ENCODE results near the gene MYL3.
"Not testable (repeated sequence)": the region's sequence is repeated elsewhere in the genome, so short reads cannot be mapped to it uniquely, and the experiment has no call there.

MYL3 gene

DNA sequence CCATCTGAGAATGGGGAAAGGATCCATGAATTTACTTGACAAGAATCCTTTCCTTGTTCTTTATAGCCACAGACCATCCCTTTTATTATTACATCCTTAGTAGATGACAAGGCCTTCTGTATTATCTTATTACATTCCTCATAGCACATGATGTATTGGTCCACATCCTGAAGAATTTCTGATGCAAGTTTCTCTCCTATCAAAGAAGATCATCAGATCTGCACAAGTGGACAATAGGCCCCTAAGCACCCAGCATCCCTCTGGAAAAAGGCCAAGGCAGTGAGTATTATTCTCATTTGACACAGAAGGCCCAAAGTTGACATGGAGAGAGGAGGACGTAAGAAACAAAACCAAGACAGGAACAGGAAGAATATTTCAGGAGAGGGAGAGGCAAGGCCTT is 31.4 kb downstream of the MYL3 start:
- Histone ChIP-seq H3K4me1 (ENCODE audit: insufficient read depth, low read length) (no peaks in the 10 kb centered on the region), H3K36me3 (ENCODE audit: insufficient read depth, low read length) (no peaks in the 10 kb centered on the region), H3K9me3 (ENCODE audit: control insufficient read depth, insufficient read depth, low read length) (no peaks in the 10 kb centered on the region), H3K9ac (ENCODE audit: low read depth, low read length) (no peak overlapping the region)

DNA sequence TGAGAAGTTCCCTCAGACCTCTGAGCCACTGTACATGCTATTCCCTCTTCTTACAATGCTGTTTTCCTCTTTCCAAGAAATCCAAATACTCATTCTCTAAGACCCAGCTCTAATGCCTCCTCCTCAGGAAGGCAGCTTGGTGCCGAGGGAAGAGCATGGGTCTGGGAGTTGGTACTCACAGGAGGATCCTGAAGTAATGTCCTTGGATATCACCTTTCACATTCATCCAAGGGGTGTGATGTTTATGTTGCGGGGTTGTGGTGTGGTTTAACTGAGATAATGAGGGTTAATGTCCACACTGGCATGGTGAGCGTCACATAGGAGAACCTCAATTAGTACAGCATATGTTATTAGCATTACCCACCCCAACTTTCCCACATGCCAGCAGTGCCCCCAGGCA is 31.9 kb downstream of the MYL3 start:
- no peaks in the 10 kb centered on the region for H3K9me3 ChIP-seq (ENCODE audit: control insufficient read depth, insufficient read depth, low read length)
- no peaks in the 10 kb centered on the region for H3K4me1 ChIP-seq (ENCODE audit: insufficient read depth, low read length)

DNA sequence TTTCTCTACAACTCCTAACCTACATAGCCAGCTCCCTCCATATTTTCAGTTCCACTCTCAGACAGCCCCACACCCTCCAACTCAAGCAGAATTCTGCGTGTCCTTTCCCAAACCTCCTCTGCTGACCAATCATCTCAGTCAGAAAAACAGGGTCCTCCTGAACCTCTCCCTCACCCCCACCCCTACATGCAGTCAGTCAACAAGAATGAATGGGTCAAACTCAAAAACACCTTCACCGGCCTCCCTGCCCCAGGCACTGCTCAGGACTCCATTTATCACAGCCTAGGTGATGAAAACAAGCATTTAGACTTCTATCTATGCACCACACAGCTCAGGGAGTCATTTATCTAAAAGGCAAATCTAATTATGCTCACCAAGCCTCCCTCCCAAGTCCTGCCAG is 32.4 kb downstream of the MYL3 start:
- H3K9me3 ChIP-seq (ENCODE audit: control insufficient read depth, insufficient read depth, low read length) = no peaks in the 10 kb centered on the region
- H3K4me1 ChIP-seq (ENCODE audit: insufficient read depth, low read length) = no peaks in the 10 kb centered on the region
- H3K36me3 ChIP-seq (ENCODE audit: insufficient read depth, low read length) = no peaks in the 10 kb centered on the region
- H3K9ac ChIP-seq (ENCODE audit: low read depth, low read length) = no peak overlapping the region

More for the DNA sequence above, 31.9 kb downstream of the MYL3 start:
- no peaks in the 10 kb centered on the region for H3K36me3 ChIP-seq (ENCODE audit: insufficient read depth, low read length)
- H3K9ac ChIP-seq (ENCODE audit: low read depth, low read length) = no peak overlapping the region

DNA sequence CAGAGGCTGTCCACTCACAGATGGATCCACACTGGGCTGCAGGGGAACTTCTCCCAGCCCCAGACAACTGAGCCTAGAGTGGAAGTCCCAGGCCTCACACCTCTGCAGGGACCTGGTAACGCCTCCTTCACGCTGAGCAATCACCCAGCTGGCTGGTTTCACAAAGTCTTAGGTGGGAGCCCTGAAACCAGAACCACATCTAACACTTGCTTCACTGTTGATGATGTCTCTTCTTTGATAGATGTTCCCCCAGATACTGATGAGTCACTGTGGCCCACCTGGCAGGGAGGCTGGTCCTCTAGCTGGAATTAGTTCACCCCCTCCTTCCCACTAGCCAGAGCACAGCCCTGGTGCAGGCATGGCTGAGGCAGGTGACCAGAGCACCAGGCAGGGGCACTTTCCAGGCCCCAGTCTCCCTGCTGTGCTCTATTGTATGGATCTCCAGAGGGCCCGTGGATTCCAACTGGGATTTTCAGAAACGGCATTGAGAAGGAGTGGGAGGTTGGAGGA is 33.5 kb downstream of the MYL3 start:
- H3K9ac ChIP-seq (ENCODE audit: low read depth, low read length) = no peak overlapping the region
- H3K4me1 ChIP-seq (ENCODE audit: insufficient read depth, low read length) = no peaks in the 10 kb centered on the region
- H3K9me3 ChIP-seq (ENCODE audit: control insufficient read depth, insufficient read depth, low read length) = no peaks in the 10 kb centered on the region
- no peaks in the 10 kb centered on the region for H3K36me3 ChIP-seq (ENCODE audit: insufficient read depth, low read length)

DNA sequence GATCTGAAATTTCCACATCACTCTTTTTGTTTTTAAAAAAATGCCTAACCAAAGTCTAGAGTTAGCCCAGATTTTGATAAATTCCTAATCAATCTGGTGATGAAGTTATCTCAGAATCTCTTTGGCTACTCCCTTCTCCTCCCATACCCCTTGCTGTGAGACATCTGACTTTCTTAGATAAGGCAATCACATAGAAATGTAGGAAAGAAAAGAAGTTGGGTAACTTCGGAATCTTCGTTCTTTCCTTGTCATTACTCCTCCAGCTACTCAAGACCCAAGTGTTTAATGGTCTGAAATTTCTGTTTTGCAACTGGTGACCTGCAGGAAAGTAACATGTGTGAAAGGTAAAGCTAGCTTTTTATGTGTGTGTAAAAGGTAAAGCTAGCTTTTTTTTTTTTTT is 37.8 kb downstream of the MYL3 start:
- Histone ChIP-seq H3K36me3 (ENCODE audit: insufficient read depth, low read length) (no peaks in the 10 kb centered on the region), H3K9ac (ENCODE audit: low read depth, low read length) (no peak overlapping the region), H3K9me3 (ENCODE audit: control insufficient read depth, insufficient read depth, low read length) (peaks cover 7% of the 10 kb centered on the region), H3K4me1 (ENCODE audit: insufficient read depth, low read length) (no peaks in the 10 kb centered on the region)

GRCh38 chr3:46824211-46824970 is 38.9 kb downstream of the MYL3 start:
- H3K9me3 ChIP-seq (ENCODE audit: control insufficient read depth, insufficient read depth, low read length) = peaks cover 7% of the 10 kb centered on the region
- H3K4me1 ChIP-seq (ENCODE audit: insufficient read depth, low read length) = no peaks in the 10 kb centered on the region
- no peaks in the 10 kb centered on the region for H3K36me3 ChIP-seq (ENCODE audit: insufficient read depth, low read length)
- H3K9ac ChIP-seq (ENCODE audit: low read depth, low read length) = no peak overlapping the region

DNA sequence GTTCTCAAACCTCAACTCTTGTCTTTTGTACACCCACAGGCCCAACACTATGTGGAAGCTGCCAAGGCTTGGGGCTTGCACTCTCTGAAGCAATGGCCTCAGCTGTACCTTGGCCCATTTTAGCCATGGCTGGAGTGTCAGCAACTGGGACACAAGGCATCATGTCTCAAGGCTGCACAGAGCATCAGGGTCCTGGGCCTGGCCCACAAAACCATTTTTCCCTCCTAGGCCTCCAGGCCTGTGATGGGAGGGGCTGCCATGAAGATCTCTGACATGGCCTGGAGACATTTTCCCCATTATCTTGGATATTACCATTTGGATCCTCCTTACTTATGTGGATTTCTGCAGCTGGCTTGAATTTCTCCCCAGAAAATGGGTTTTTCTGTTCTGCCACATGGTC is 39.9 kb downstream of the MYL3 start:
- not testable (repeated sequence) for H3K36me3 ChIP-seq (ENCODE audit: insufficient read depth, low read length); H3K9ac ChIP-seq (ENCODE audit: low read depth, low read length); H3K9me3 ChIP-seq (ENCODE audit: control insufficient read depth, insufficient read depth, low read length); H3K4me1 ChIP-seq (ENCODE audit: insufficient read depth, low read length)

DNA sequence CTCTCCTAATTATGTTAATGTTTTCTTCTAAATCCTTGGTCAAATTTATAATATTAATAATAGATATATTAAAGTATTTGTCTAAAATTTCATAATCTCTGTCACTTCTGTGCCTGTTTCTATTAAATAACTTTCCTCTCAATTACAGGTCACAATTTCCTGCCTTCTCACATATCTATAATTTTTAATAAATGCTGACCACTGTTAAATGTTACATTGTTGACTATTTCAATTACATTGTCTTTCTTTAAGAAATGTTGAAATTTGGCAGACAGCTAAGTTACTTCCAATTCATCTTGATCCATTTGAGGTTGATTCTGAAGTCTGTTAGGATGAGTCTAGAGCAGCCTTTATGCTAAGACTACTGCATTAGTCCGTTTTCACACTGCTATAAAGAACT is 41.7 kb downstream of the MYL3 start:
- Histone ChIP-seq H3K9me3 (ENCODE audit: control insufficient read depth, insufficient read depth, low read length) (peaks cover 7% of the 10 kb centered on the region), H3K4me1 (ENCODE audit: insufficient read depth, low read length) (no peaks in the 10 kb centered on the region), H3K9ac (ENCODE audit: low read depth, low read length) (no peak overlapping the region), H3K36me3 (ENCODE audit: insufficient read depth, low read length) (no peaks in the 10 kb centered on the region)

DNA sequence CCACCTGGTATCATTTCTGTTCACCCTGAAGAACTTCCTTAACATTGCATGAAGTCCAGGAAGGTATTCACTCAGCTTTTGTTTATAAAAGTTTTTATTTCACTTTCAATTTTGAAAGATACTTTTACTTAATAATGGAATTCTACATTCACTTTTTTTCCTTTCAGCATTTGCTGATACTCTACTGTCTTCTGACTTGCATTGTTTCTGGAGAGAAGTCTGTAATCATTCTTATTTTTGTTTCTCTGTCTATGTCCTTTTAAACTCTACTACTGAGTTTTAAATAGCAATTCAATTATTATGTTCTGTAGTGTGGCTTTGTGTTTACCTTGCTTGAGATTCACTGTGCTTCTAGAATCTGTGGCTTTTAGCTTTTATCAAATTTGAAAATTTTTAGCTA is 42.4 kb downstream of the MYL3 start:
- H3K9ac ChIP-seq (ENCODE audit: low read depth, low read length) = no peak overlapping the region
- H3K36me3 ChIP-seq (ENCODE audit: insufficient read depth, low read length) = no peaks in the 10 kb centered on the region
- H3K9me3 ChIP-seq (ENCODE audit: control insufficient read depth, insufficient read depth, low read length) = peaks cover 7% of the 10 kb centered on the region
- no peaks in the 10 kb centered on the region for H3K4me1 ChIP-seq (ENCODE audit: insufficient read depth, low read length)

GRCh38 chr3:46812237-46812791 is 50.9 kb downstream of the MYL3 start:
- H3K9me3 ChIP-seq (ENCODE audit: control insufficient read depth, insufficient read depth, low read length) = no peaks in the 10 kb centered on the region

GRCh38 chr3:46811615-46812236 is 51.5 kb downstream of the MYL3 start:
- H3K9ac ChIP-seq (ENCODE audit: low read depth, low read length) = peak overlapping the region; percentile 95
- H3K36me3 ChIP-seq (ENCODE audit: insufficient read depth, low read length) = no peaks in the 10 kb centered on the region
- H3K9me3 ChIP-seq (ENCODE audit: control insufficient read depth, insufficient read depth, low read length) = no peaks in the 10 kb centered on the region
- H3K4me1 ChIP-seq (ENCODE audit: insufficient read depth, low read length) = peaks cover 5% of the 10 kb centered on the region

More at GRCh38 chr3:46812237-46812791, 50.9 kb downstream of the MYL3 start:
- peak overlapping the region; percentile 95 for H3K9ac ChIP-seq (ENCODE audit: low read depth, low read length)
- H3K4me1 ChIP-seq (ENCODE audit: insufficient read depth, low read length) = peaks cover 5% of the 10 kb centered on the region
- no peaks in the 10 kb centered on the region for H3K36me3 ChIP-seq (ENCODE audit: insufficient read depth, low read length)

GRCh38 chr3:46808766-46809165 is 54.5 kb downstream of the MYL3 start:
- H3K4me1 ChIP-seq (ENCODE audit: insufficient read depth, low read length); H3K9ac ChIP-seq (ENCODE audit: low read depth, low read length); H3K36me3 ChIP-seq (ENCODE audit: insufficient read depth, low read length); H3K9me3 ChIP-seq (ENCODE audit: control insufficient read depth, insufficient read depth, low read length): not testable (repeated sequence)

Data from ES-I3 (cell line).